Trophoblast cell (in vitro differentiated cells and primary cell): ENCODE results near the gene PCF11.
A peak's percentile ranks its signal among the peaks of the same experiment; 100 is the strongest.

Experiments used
- DNase-seq, 2 donors: peaks; one replicate each; pipeline ENCODE4 v3.0.0-alpha.2; 2016
- H2AFZ ChIP-seq: 2 replicates; pipeline ENCODE4 v1.6.1; 2013; ENCODE audit warnings: low read length, moderate library complexity, mild to moderate bottlenecking; ENCODE audit not compliant: insufficient read depth, poor library complexity
- H2AK5ac ChIP-seq: 2 replicates; pipeline ENCODE4 v1.6.1; 2013; ENCODE audit warnings: mild to moderate bottlenecking, low read length
- H2BK120ac ChIP-seq: 2 replicates; pipeline ENCODE4 v1.6.1; 2013; ENCODE audit warnings: low read length, mild to moderate bottlenecking, moderate library complexity; ENCODE audit not compliant: insufficient read depth, poor library complexity
- H2BK12ac ChIP-seq: 2 replicates; pipeline ENCODE4 v1.6.1; 2013; ENCODE audit warnings: mild to moderate bottlenecking, low read length, moderate library complexity
- H2BK5ac ChIP-seq: 2 replicates; pipeline ENCODE4 v1.6.1; 2013; ENCODE audit warnings: low read length, low read depth, moderate library complexity, mild to moderate bottlenecking; ENCODE audit not compliant: poor library complexity
- H3K14ac ChIP-seq: 2 replicates; pipeline ENCODE4 v1.6.1; 2013; ENCODE audit warnings: mild to moderate bottlenecking, low read length
- H3K18ac ChIP-seq: 2 replicates; pipeline ENCODE4 v1.6.1; 2013; ENCODE audit warnings: mild to moderate bottlenecking, low read length
- H3K23ac ChIP-seq: 2 replicates; pipeline ENCODE4 v1.6.1; 2013; ENCODE audit warnings: low read length
- H3K27ac ChIP-seq: 2 replicates; pipeline ENCODE4 v1.5.1; 2013; ENCODE audit warnings: low read depth, mild to moderate bottlenecking, inconsistent platforms, low read length, moderate library complexity
- H3K27me3 ChIP-seq: 2 replicates; pipeline ENCODE4 v1.6.1; 2013; ENCODE audit warnings: inconsistent platforms, mild to moderate bottlenecking, low read length, moderate library complexity; ENCODE audit not compliant: insufficient read depth
- H3K36me3 ChIP-seq, 2 experiments: 1 replicate in 1 of 2; 2 replicates in 1 of 2; pipeline ENCODE4 v1.6.1; 2013; ENCODE audit warnings: low read length in 2 of 2, mild to moderate bottlenecking in 2 of 2, moderate library complexity in 1 of 2; ENCODE audit not compliant: insufficient read depth in 2 of 2, control insufficient read depth in 1 of 2
- H3K4ac ChIP-seq: 2 replicates; pipeline ENCODE4 v1.6.1; 2013; ENCODE audit warnings: low read depth, mild to moderate bottlenecking, low read length, moderate library complexity
- H3K4me1 ChIP-seq, 2 experiments: 1 replicate in 1 of 2; 2 replicates in 1 of 2; pipeline ENCODE4 v1.6.1; 2013; ENCODE audit warnings: low read length in 2 of 2, mild to moderate bottlenecking in 2 of 2, moderate library complexity in 1 of 2; ENCODE audit not compliant: insufficient read depth in 2 of 2, control insufficient read depth in 1 of 2
- H3K4me2 ChIP-seq: 2 replicates; pipeline ENCODE4 v1.6.1; 2013; ENCODE audit warnings: inconsistent platforms, mild to moderate bottlenecking, low read length, moderate library complexity
- H3K4me3 ChIP-seq: 2 replicates; pipeline ENCODE4 v1.5.1; 2013; ENCODE audit warnings: mild to moderate bottlenecking, low read depth, low read length, inconsistent platforms
- H3K79me1 ChIP-seq: one replicate; pipeline ENCODE4 v1.6.1; 2013; ENCODE audit warnings: low read length
- H3K79me2 ChIP-seq: 2 replicates; pipeline ENCODE4 v1.6.1; 2013; ENCODE audit warnings: low read length, mild to moderate bottlenecking; ENCODE audit not compliant: control insufficient read depth, insufficient read depth, poor library complexity
- H3K9ac ChIP-seq: 2 replicates; pipeline ENCODE4 v1.6.1; 2013; ENCODE audit warnings: mild to moderate bottlenecking, low read length
- H3K9me3 ChIP-seq: 2 replicates; pipeline ENCODE4 v1.6.1; 2013; ENCODE audit warnings: low read depth, mild to moderate bottlenecking, control low read depth, inconsistent platforms, low read length; ENCODE audit not compliant: insufficient read depth
- H4K12ac ChIP-seq: 2 replicates; pipeline ENCODE4 v1.6.1; 2013; ENCODE audit warnings: low read depth, mild to moderate bottlenecking, low read length, moderate library complexity
- H4K8ac ChIP-seq: 2 replicates; pipeline ENCODE4 v1.6.1; 2013; ENCODE audit warnings: low read depth, mild to moderate bottlenecking, low read length, moderate library complexity
- H4K91ac ChIP-seq: one replicate; pipeline ENCODE4 v1.6.1; 2013; ENCODE audit warnings: low read depth, mild to moderate bottlenecking, low read length, moderate library complexity
- WGBS: extraction: QIAGEN DNeasy Blood & Tissue Kit; methylation state at CpG from one replicate; pipeline ENCODE4 v1.1.7; 2013; ENCODE audit warnings: missing lambda C conversion rate; ENCODE audit not compliant: insufficient read length, insufficient coverage; ENCODE audit errors: extremely low coverage; 5-methylcytosine and 5-hydroxymethylcytosine counted together

Gene PCF11

DNA sequence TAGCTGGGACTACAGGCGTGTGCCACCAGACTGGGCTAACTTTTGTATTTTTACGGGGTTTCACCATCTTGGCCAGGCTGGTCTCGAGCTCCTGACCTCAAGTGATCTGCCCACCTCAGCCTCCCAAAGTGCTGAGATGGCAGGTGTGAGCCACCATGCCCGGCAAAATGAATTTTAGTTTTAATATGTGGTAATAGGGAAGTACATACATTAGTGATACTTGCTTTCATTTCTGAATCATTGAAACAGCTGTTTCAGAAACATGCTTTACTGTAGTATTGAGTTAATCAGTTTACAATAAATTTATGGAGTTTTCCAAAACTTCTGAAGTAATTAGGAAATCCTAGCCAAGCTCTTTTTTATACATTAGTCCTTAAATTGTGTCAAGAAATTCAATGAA is 15.6 kb downstream of the PCF11 start:
- no peak overlapping the region for H2AK5ac ChIP-seq
- no peak overlapping the region for H3K23ac ChIP-seq
- H3K79me2 ChIP-seq: peaks cover 6% of the 10 kb centered on the region
- no peak overlapping the region for H2BK120ac ChIP-seq
- DNase-seq: no peak
- no peak overlapping the region for H4K91ac ChIP-seq
- H3K9ac ChIP-seq: no peak overlapping the region
- H3K4me3 ChIP-seq: no peak overlapping the region
- no peaks in the 10 kb centered on the region for H3K27me3 ChIP-seq
- no peak overlapping the region for H3K4me2 ChIP-seq
- no peak overlapping the region for H4K12ac ChIP-seq
- H4K8ac ChIP-seq: no peak overlapping the region
- no peaks in the 10 kb centered on the region for H3K9me3 ChIP-seq
- no peak overlapping the region for H2BK5ac ChIP-seq
- H3K36me3 ChIP-seq: peaks cover 26 to 33% of the 10 kb centered on the region in 2 experiments
- H3K18ac ChIP-seq: no peak overlapping the region
- no peaks in the 10 kb centered on the region for H3K79me1 ChIP-seq
- H3K4me1 ChIP-seq: peaks cover 0 to 4% of the 10 kb centered on the region in 2 experiments
- H2AFZ ChIP-seq: no peak overlapping the region
- H3K14ac ChIP-seq: no peak overlapping the region
- WGBS: no CpG with 5 or more reads among the region's 4 CpGs
- H2BK12ac ChIP-seq: no peak overlapping the region
- no peak overlapping the region for H3K4ac ChIP-seq
- H3K27ac ChIP-seq: no peak overlapping the region

DNA sequence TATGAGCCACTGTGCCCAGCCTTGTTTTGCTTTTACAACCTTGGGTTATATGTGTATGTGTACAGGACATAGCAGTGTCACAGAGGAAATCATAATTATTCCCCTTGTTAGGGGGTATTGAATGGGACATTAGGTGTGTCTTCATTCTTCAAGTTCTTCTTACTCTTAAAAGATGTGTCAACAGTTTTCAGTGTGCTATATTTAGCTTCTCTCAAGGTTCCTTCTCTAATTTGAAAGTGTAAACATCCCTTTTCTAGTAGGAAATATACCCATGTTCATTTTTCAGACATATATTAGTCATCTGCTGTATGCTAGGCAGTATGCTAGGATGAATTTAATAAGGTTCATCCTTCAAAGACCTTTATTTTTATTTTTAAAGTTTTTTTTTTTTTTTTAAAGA is 17.1 kb downstream of the PCF11 start:
- H2BK120ac ChIP-seq: no peak overlapping the region
- no peak overlapping the region for H3K4me3 ChIP-seq
- no peak overlapping the region for H2BK5ac ChIP-seq

DNA sequence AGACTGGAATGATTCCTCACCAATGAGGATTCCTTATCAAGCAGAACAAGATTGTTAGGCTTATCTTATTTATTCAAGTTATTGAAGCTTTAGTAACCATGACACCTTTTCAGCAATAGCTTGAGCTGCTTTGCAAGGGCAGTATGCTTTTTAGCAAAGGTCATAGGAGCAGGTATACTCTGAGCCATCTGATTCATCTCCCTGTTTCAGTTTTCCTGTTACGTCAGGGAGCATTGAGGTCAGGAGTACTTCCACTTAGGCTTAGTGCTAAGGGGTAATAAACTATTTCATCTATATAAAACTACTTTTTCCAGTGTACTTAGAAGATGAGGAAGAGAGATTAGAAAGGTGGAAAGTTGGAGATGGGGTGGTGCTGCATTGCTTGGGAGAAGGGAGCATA is 18.9 kb downstream of the PCF11 start:
- Histone ChIP-seq H4K12ac (no peak overlapping the region), H3K18ac (no peak overlapping the region), H2AK5ac (no peak overlapping the region), H3K4me1 (no peaks in the 10 kb centered on the region), H3K9me3 (no peaks in the 10 kb centered on the region), H2BK120ac (no peak overlapping the region), H3K36me3 (peaks cover 28% of the 10 kb centered on the region in 2 experiments), H3K27ac (no peak overlapping the region), H3K23ac (no peak overlapping the region), H3K4ac (no peak overlapping the region), H2BK12ac (no peak overlapping the region), H3K79me2 (no peaks in the 10 kb centered on the region), H2AFZ (no peak overlapping the region), H3K4me2 (no peak overlapping the region), H2BK5ac (no peak overlapping the region), H3K79me1 (no peaks in the 10 kb centered on the region), H4K91ac (no peak overlapping the region), H3K14ac (no peak overlapping the region), H3K9ac (no peak overlapping the region), H4K8ac (no peak overlapping the region), H3K27me3 (no peaks in the 10 kb centered on the region), H3K4me3 (no peak overlapping the region)
- WGBS: no CpG with 5 or more reads among the region's 1 CpG
- peak in 1 of 2 donors; percentile 13 for DNase-seq

More for the DNA sequence above, 17.1 kb downstream of the PCF11 start:
- Histone ChIP-seq H4K12ac (no peak overlapping the region), H2AFZ (no peak overlapping the region), H3K79me2 (peaks cover 2% of the 10 kb centered on the region), H3K4ac (no peak overlapping the region), H3K14ac (no peak overlapping the region), H3K36me3 (peaks cover 25 to 26% of the 10 kb centered on the region in 2 experiments), H3K27ac (no peak overlapping the region), H3K4me1 (peaks cover 0 to 2% of the 10 kb centered on the region in 2 experiments), H3K9ac (no peak overlapping the region), H2BK12ac (no peak overlapping the region), H3K9me3 (no peaks in the 10 kb centered on the region), H2AK5ac (no peak overlapping the region), H3K4me2 (no peak overlapping the region), H3K79me1 (no peaks in the 10 kb centered on the region), H4K8ac (no peak overlapping the region), H3K27me3 (no peaks in the 10 kb centered on the region), H3K23ac (no peak overlapping the region), H3K18ac (no peak overlapping the region), H4K91ac (no peak overlapping the region)
- DNase-seq: no peak

DNA sequence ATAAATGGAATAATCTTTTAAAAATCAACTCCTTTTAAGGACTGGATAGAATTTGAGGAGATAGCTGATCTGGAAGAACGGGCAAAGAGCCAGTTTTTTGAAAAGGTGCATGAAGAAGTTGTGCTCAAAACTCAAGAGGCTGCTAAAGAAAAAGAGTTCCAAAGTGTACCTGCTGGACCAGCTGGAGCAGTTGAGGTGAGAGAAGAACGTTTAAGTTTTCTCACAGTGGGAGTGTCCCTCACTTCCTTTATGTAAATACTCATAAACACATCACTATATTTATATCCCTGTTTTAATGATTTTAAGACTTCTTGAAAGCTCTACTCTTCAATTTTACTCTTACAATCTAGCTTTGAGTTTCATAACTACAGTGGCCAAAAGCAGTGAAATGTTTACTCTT is 24.9 kb downstream of the PCF11 start:
- no peak overlapping the region for H2BK5ac ChIP-seq
- H3K27ac ChIP-seq: no peak overlapping the region
- no peak overlapping the region for H3K9ac ChIP-seq
- H3K23ac ChIP-seq: no peak overlapping the region
- H2AK5ac ChIP-seq: no peak overlapping the region
- H3K4me3 ChIP-seq: no peak overlapping the region
- peaks cover 22 to 23% of the 10 kb centered on the region in 2 experiments for H3K36me3 ChIP-seq
- H3K4ac ChIP-seq: no peak overlapping the region
- no peak overlapping the region for H2BK120ac ChIP-seq
- no peaks in the 10 kb centered on the region for H3K9me3 ChIP-seq
- H2AFZ ChIP-seq: no peak overlapping the region
- no peaks in the 10 kb centered on the region for H3K79me1 ChIP-seq
- H3K18ac ChIP-seq: no peak overlapping the region
- no peaks in the 10 kb centered on the region for H3K4me1 ChIP-seq
- no peak for DNase-seq
- WGBS: no CpG with 5 or more reads among the region's 2 CpGs
- no peak overlapping the region for H3K14ac ChIP-seq
- H3K79me2 ChIP-seq: no peaks in the 10 kb centered on the region
- no peak overlapping the region for H4K8ac ChIP-seq
- H2BK12ac ChIP-seq: no peak overlapping the region
- H4K91ac ChIP-seq: no peak overlapping the region
- H3K27me3 ChIP-seq: no peaks in the 10 kb centered on the region
- H4K12ac ChIP-seq: no peak overlapping the region
- H3K4me2 ChIP-seq: no peak overlapping the region
